Liver (tissue), 9 donors: Measurements from ENCODE around the gene USP24. TPM values are rescaled to one million over a fixed set of nuclear protein-coding genes. Genes with fewer than 3 reads are reported as not detected.
"Not testable (repeated sequence)": the region's sequence is repeated elsewhere in the genome, so short reads cannot be mapped to it uniquely, and the experiment has no call there.

ENCODE experiments used
- DNase-seq: peaks from one replicate; pipeline ENCODE4 v3.0.0-alpha.2; 2017; ENCODE audit warnings: low spot score
- H3K27ac ChIP-seq, 2 donors: one replicate each; pipeline ENCODE4 v1.7.0; 2013; ENCODE audit warnings: inconsistent platforms in 2 of 2, low read length in 2 of 2, control low read depth in 1 of 2, low read depth in 1 of 2, mild to moderate bottlenecking in 1 of 2
- H3K27me3 ChIP-seq, 4 donors: one replicate each; pipeline versions ENCODE4 v1.6.1 to v1.7.0; 2013; ENCODE audit warnings: low read length in 3 of 4, inconsistent platforms in 1 of 4, mild to moderate bottlenecking in 1 of 4, moderate library complexity in 1 of 4; ENCODE audit not compliant: control insufficient read depth in 4 of 4, insufficient read depth in 4 of 4
- H3K36me3 ChIP-seq, 4 donors: one replicate each; pipeline versions ENCODE4 v1.6.1 to v1.7.0; 2013; ENCODE audit warnings: low read length in 3 of 4, mild to moderate bottlenecking in 3 of 4, low read depth in 1 of 4, moderate library complexity in 1 of 4; ENCODE audit not compliant: control insufficient read depth in 4 of 4, insufficient read depth in 3 of 4
- H3K4me1 ChIP-seq, 4 donors: one replicate each; pipeline versions ENCODE4 v1.6.1 to v1.7.0; 2013; ENCODE audit warnings: low read length in 3 of 4, mild to moderate bottlenecking in 3 of 4, moderate library complexity in 1 of 4; ENCODE audit not compliant: control insufficient read depth in 4 of 4, insufficient read depth in 4 of 4
- H3K4me3 ChIP-seq, 3 donors: one replicate each; pipeline versions ENCODE4 v1.6.1 to v1.7.0; 2013; ENCODE audit warnings: low read length in 3 of 3, control low read depth in 1 of 3, low read depth in 1 of 3, mild to moderate bottlenecking in 1 of 3
- H3K9ac ChIP-seq, 2 donors: one replicate each; pipeline ENCODE4 v1.7.0; 2013; ENCODE audit warnings: low read length in 2 of 2, mild to moderate bottlenecking in 2 of 2, moderate library complexity in 2 of 2, control low read depth in 1 of 2, low read depth in 1 of 2
- H3K9me3 ChIP-seq, 4 donors: one replicate each; pipeline versions ENCODE4 v1.6.1 to v1.7.0; 2013; ENCODE audit warnings: low read length in 3 of 4; ENCODE audit not compliant: control insufficient read depth in 4 of 4
- ATF3 ChIP-seq: IDR thresholded peaks from 2 replicates; pipeline ENCODE4 v1.6.1; 2016; ENCODE audit warnings: antibody characterized with exemption
- CTCF ChIP-seq: fragments of 150-350 bp; IDR thresholded peaks from 2 replicates; pipeline ENCODE4 v1.5.1; 2017; ENCODE audit warnings: improper control_type of control experiment, low read depth, low read length; ENCODE audit not compliant: missing input control
- GABPA ChIP-seq, 2 donors: IDR thresholded peaks in 1 of 2; conservative IDR thresholded peaks in 1 of 2; 2 replicates each; pipeline ENCODE4 v1.6.1; 2016; ENCODE audit warnings: antibody characterized with exemption in 2 of 2, mild to moderate bottlenecking in 1 of 2, moderate library complexity in 1 of 2
- HNF4A ChIP-seq, 2 donors: conservative IDR thresholded peaks; 2 replicates each; pipeline ENCODE4 v1.6.1; 2016; ENCODE audit warnings: antibody characterized with exemption in 2 of 2, mild to moderate bottlenecking in 2 of 2
- HNF4G ChIP-seq: IDR thresholded peaks from 2 replicates; pipeline ENCODE4 v1.6.1; 2016; ENCODE audit warnings: antibody characterized with exemption
- MAX ChIP-seq: IDR thresholded peaks from 2 replicates; pipeline ENCODE4 v1.6.1; 2016; ENCODE audit warnings: antibody characterized with exemption
- NR2F2 ChIP-seq: IDR thresholded peaks from 2 replicates; pipeline ENCODE4 v1.6.1; 2016; ENCODE audit warnings: antibody characterized with exemption
- RAD21 ChIP-seq, 2 donors: IDR thresholded peaks; 2 replicates each; pipeline ENCODE4 v1.6.1; 2016; ENCODE audit warnings: antibody characterized with exemption in 2 of 2, mild to moderate bottlenecking in 2 of 2
- REST ChIP-seq: IDR thresholded peaks from 2 replicates; pipeline ENCODE4 v1.6.1; 2016; ENCODE audit warnings: antibody characterized with exemption, mild to moderate bottlenecking
- RXRA ChIP-seq, 2 donors: IDR thresholded peaks; 2 replicates each; pipeline ENCODE4 v1.6.1; 2017 to 2018; ENCODE audit warnings: antibody characterized with exemption in 2 of 2, mild to moderate bottlenecking in 1 of 2
- SP1 ChIP-seq: IDR thresholded peaks from 2 replicates; pipeline ENCODE4 v1.6.1; 2018; ENCODE audit warnings: antibody characterized with exemption, mild to moderate bottlenecking
- TAF1 ChIP-seq: conservative IDR thresholded peaks from 2 replicates; pipeline ENCODE4 v1.6.1; 2016; ENCODE audit warnings: antibody characterized with exemption, mild to moderate bottlenecking
- YY1 ChIP-seq: IDR thresholded peaks from 2 replicates; pipeline ENCODE4 v1.6.1; 2016; ENCODE audit warnings: antibody characterized with exemption, mild to moderate bottlenecking
- WGBS: extraction: QIAGEN DNeasy Blood & Tissue Kit; methylation state at CpG from one replicate; pipeline ENCODE4 v1.1.7; 2013; 5-methylcytosine and 5-hydroxymethylcytosine counted together
- polyA plus RNA-seq, 2 donors: library from polyadenylated mRNA; stranded (reverse) in 1 of 2; unstranded in 1 of 2; fragments of 200-250 nt in 1 of 2; fragments of >200 nt in 1 of 2; fragmentation: Nextera tagmentation in 1 of 2; extraction: Ambion mirVana in 1 of 2; gene quantifications; one replicate each; pipeline versions ENCODE4 v1.2.1 to v1.2.3, GENCODE V29; 2013 to 2015
- total RNA-seq, 2 donors: library from RNA; depleted of rRNA; stranded (reverse); fragments of >200 nt; gene quantifications; one replicate each; pipeline ENCODE4 v1.2.3, GENCODE V29; 2014
- donor health status: healthy.
- donor health status: healthy.
- donor health status: healthy.
- donor health status: healthy.
- donor health status: healthy.

Gene USP24
- total and polyA plus RNA-seq, 4 donors: 7.0 to 75.8 (median 20.3) TPM

GRCh38 chr1:55117941-55118340, 97.2 kb downstream of the USP24 start:
- Histone ChIP-seq H3K27me3 (no peaks in the 10 kb centered on the region), H3K36me3 (peaks cover 4 to 41% (median 40%) of the 10 kb centered on the region in 4 donors), H3K27ac (no peak overlapping the region), H3K4me1 (no peaks in the 10 kb centered on the region), H3K9ac (no peak overlapping the region), H3K4me3 (no peak overlapping the region), H3K9me3 (no peaks in the 10 kb centered on the region)
- no peak for TF ChIP-seq SP1
- DNase-seq: no peak

GRCh38 chr1:55109005-55109404, 106.2 kb downstream of the USP24 start:
- H3K9me3 ChIP-seq, H3K27ac ChIP-seq, DNase-seq, H3K9ac ChIP-seq, H3K4me3 ChIP-seq, H3K4me1 ChIP-seq, H3K27me3 ChIP-seq: not testable (repeated sequence)
- H3K36me3 ChIP-seq: peaks cover 6 to 44% (median 33%) of the 10 kb centered on the region in 4 donors
- WGBS: 97% methylated on average over 14 of the region's 14 CpGs

GRCh38 chr1:55107101-55107500, 108.1 kb downstream of the USP24 start:
- Histone ChIP-seq H3K9ac (no peak overlapping the region), H3K27me3 (no peaks in the 10 kb centered on the region), H3K27ac (no peak overlapping the region), H3K9me3 (no peaks in the 10 kb centered on the region), H3K4me3 (no peak overlapping the region), H3K36me3 (peaks cover 5 to 61% (median 47%) of the 10 kb centered on the region in 4 donors), H3K4me1 (no peaks in the 10 kb centered on the region)
- no peak for TF ChIP-seq REST
- no peak for TF ChIP-seq RXRA (IDR thresholded peaks at IDR 0.05)
- TF ChIP-seq CTCF: no peak
- no peak for TF ChIP-seq TAF1
- TF ChIP-seq ATF3: no peak
- TF ChIP-seq YY1: no peak
- TF ChIP-seq NR2F2: no peak
- no peak for TF ChIP-seq RAD21 (IDR thresholded peaks at IDR 0.05)
- TF ChIP-seq HNF4A (conservative IDR thresholded peaks at IDR 0.05): no peak
- TF ChIP-seq HNF4G: no peak
- no peak for TF ChIP-seq GABPA (IDR thresholded peaks at IDR 0.05 in 1 of 2, conservative IDR thresholded peaks at IDR 0.05 in 1 of 2)
- TF ChIP-seq MAX: no peak
- DNase-seq: no peak
- 85% methylated on average over 6 of the region's 6 CpGs for WGBS
